GM18951 (cell line): ENCODE data around the gene PRXL2B.
"Not testable (repeated sequence)": the region's sequence is repeated elsewhere in the genome, so short reads cannot be mapped to it uniquely, and the experiment has no call there.

ENCODE experiments used
- POLR2A ChIP-seq: IDR thresholded peaks from 4 replicates; pipeline ENCODE4 v1.6.1; 2011; ENCODE audit warnings: mild to moderate bottlenecking; ENCODE audit not compliant: insufficient read length, insufficient read depth; ENCODE audit errors: extremely low read depth
- in situ Hi-C: fragments of 300-500 bp; cut with MboI; formaldehyde crosslinking; loops from one replicate; pipeline ENCODE4 v1.12.0; 2022; ENCODE audit warnings: low sequenced_read_pairs, mixed read lengths, inconsistent platforms; ENCODE audit not compliant: unreplicated experiment

The PRXL2B gene

GRCh38 chr1:2624735-2625300, 38.2 kb downstream of the PRXL2B start:
- TF ChIP-seq POLR2A = no peak
- in situ Hi-C loops = no loop called here

GRCh38 chr1:2625311-2625710, 38.7 kb downstream of the PRXL2B start:
- in situ Hi-C loops = no loop called here
- no peak for TF ChIP-seq POLR2A

DNA sequence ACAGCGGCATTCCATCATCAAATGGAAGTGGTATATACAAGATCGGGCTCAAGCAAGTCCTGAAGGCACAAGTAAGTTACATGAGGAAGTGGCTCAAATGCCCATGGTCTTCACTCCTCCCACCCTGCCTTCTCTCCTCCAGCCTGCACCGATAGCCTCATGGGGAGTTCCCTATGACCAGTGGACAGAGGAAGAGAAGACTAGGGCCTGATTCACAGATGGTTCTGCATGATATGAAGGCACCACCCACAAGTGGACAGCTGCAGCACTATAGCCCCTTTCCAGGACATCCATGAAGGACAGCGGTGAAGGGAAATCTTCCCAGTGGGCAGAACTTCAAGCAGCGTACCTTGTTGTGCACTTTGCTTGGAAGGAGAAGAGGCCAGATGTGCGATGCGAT, 39.2 kb downstream of the PRXL2B start:
- in situ Hi-C loops = not testable (repeated sequence)

- TF ChIP-seq POLR2A = no peak
- in situ Hi-C loops = no loop called here
Measured at GRCh38 chr1:2627746-2628145, 41.2 kb downstream of the PRXL2B start.

- in situ Hi-C loops = no loop called here
- no peak for TF ChIP-seq POLR2A
Measured at GRCh38 chr1:2628191-2628932, 41.8 kb downstream of the PRXL2B start.

DNA sequence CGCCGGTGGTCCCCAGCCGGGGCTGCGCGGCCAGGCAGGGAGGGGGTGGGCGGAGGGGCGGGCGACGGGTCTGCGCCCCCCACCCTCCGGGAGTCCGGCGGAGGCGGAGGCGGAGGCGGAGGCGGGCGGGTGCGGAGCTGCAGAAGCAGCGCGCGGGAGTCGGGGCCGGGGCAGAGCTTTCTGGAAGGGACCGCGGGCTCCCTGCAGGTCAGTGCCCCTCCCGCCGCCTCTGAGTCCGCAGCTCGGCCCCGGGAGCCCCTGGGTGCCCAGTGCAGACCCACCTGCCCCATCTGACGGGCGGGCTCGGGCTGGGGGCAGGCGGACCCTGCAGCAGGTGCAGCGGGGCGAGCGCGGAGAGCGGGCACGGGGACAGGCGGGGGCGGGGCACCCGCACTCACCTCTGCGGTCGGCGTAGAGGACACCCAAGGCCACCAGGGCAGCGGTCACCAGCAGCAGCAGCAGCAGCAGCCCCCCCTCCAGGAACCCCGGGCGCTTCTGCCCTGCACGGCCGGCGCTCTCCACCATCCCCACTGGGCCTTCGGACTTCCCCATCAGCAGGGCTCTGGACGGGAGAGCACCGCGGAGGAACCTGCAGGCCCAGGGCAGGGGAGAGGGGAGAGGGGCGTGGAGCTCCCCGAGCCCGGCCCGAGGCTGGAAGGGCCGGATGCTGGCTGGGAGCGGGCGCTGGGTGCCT, 42.5 kb downstream of the PRXL2B start:
- in situ Hi-C loops = no loop called here
- TF ChIP-seq POLR2A = no peak

GRCh38 chr1:2629627-2630497, 43.3 kb downstream of the PRXL2B start:
- no peak for TF ChIP-seq POLR2A
- in situ Hi-C loops = no loop called here

DNA sequence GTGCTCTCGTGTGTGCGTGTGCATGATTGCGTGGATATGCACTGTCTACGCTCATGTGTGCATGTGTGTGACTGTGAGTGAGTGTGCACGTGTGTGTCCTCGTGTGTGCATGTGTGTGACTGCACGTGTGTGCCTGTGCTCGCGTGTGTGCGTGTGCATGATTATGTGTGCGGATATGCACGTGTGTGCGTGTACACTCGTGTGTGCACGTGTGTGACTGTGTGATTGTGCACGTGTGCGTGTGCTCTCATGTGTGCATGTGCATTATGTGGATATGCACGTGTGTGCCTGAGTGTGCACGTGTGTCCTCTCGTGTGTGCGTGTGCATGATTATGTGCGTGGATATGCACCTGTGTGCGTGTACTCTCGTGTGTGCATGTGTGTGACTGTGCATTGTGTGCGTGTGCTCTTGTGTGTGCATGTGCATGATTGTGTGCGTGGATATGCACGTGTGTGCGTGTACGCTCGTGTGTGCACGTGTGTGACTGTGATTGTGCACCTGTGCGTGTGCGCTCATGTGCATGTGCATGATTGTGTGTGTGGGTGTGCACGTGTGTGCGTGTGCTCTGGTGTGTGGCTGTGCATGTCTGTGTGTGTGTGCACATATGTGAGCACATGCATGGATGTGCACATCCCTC, 44.0 kb downstream of the PRXL2B start:
- TF ChIP-seq POLR2A = no peak
- in situ Hi-C loops = no loop called here

DNA sequence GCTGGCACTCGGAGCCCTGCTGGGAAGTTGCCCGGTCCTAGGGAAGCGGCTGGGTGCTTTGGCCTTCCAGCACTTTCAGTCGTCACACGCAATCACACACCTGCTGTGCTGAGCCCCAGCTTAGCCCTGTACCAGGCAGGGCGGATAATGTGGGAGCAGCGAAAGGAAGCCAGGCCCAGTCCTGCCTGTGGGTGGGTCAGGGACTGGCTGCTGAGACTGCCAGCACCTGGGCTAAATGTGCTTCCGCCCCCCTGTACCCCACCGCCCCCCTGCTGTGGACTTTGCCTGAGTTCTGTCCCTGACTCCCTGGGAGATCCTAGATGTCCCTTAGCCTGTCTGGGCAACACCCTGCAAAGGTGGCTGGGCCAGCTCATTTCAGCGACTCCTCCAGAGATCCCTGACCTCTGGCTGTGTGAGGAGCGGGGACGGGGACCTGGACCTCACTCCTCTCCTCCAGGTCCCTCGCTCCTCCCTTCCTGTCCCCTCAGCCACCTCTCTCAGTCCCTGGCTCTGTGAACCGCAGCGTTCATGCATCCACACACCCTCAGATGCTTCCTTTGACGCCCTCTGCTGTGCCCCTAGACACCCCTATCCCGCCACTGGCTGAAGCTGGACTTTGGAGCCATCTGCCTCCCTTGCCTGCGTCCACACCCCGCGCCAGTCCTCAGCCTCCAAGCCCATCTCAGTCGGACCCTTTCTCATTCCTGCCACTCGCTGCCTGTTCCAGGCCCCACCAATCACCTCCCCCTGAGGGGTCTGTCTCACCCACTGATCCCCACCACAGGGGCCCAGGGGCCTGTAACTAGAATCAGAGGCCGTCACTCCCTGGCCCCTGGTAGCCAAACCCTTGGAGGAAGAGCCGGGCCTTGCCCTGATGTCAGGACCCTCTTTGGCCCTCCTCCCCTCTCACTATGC, 44.8 kb downstream of the PRXL2B start:
- in situ Hi-C loops = no loop called here

GRCh38 chr1:2632051-2632430, 45.5 kb downstream of the PRXL2B start:
- no peak for TF ChIP-seq POLR2A
- in situ Hi-C loops = no loop called here

More for the DNA sequence above, 44.8 kb downstream of the PRXL2B start:
- TF ChIP-seq POLR2A = no peak

DNA sequence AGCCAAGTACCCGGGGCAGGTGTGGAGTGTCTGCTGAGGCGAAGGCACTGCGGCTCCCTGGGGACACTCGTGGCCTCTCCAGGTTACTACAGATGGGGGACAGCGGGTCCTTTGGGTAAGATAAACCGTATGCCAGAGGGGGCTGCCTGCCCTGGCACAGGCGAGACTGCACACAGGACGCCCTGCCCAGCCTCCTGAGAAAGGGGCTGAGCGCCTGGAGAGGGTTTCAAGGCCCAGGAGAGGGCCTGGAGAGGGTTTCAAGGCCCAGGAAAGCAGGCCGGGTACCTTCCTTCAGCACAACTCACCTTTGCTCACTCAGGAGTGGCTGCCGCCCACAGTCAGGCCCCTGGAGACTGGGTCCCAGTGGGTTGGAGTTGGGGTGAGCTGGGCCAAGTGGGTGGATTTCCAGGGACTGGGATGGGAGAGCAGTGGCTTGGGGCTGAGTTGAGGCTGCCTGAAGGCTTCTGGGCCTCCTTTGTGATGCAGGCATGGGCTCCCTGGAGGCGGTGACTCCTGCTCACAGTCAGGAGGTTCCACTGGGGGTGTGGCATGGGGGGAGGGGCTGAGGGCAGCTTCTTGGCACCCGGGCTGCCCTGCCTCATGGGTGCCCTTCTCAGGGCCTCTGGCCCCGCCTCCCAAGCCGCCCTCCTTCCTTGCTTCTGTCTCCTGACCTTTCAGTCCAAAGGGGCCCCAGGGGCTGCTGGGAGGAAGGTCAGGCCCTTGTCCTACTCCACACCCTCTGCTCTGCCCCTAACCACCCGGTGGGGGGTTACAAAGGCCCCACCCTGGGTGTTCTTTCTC, 46.2 kb downstream of the PRXL2B start, which contains the start of gene MMEL1:
Gene MMEL1, minus strand, starts transcription at position 456 of the 801 bp plus-strand sequence. CDS start 3,532 bp downstream, outside the sequence.
- TF ChIP-seq POLR2A = no peak
- in situ Hi-C loops = no loop called here

GRCh38 chr1:2633366-2633935, 46.9 kb downstream of the PRXL2B start:
- in situ Hi-C loops = no loop called here
- TF ChIP-seq POLR2A = no peak
